ENCODE data around the gene TMEM185A.
"Not testable (repeated sequence)": the region's sequence is repeated elsewhere in the genome, so short reads cannot be mapped to it uniquely, and the experiment has no call there.

DNA sequence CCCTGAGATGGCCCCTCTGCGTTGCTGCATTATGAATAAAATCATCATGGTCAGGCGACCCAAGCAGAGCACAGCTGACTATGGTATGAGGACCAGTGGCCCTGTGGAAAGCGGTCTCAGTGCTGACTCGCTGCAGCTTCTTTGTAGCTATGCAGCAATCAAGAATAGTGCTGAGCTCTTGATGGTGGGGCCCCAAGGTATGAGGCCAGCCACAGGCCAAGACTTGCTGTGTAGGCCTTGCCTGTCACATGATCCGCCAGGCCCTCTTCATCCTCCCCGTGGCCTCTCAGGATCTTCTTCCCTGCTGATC is 79.7 kb downstream of the TMEM185A start:
- not testable (repeated sequence) for TF ChIP-seq POLR2A (IDR thresholded peaks at IDR 0.05; ENCODE audit: low read depth, low read length); POLR2AphosphoS5 (IDR thresholded peaks at IDR 0.05; ENCODE audit: low read depth, low read length); TAF1 (IDR thresholded peaks at IDR 0.05; ENCODE audit: borderline replicate concordance, low read depth, low read length)

Data from GM12892 (cell line).